GM19238 (cell line): Measurements from ENCODE around the gene EEPD1.
"Not testable (repeated sequence)": the region's sequence is repeated elsewhere in the genome, so short reads cannot be mapped to it uniquely, and the experiment has no call there.

Source experiments
- DNase-seq: peaks from one replicate; pipeline ENCODE4 v3.0.0; 2011; ENCODE audit warnings: low spot score; ENCODE audit not compliant: insufficient read length

Gene EEPD1

GRCh38 chr7:36316319-36316718 is 163.3 kb downstream of the EEPD1 start:
- DNase-seq: no peak

GRCh38 chr7:36317276-36317675 is 164.2 kb downstream of the EEPD1 start:
- DNase-seq: no peak

- no peak for DNase-seq
Observed at GRCh38 chr7:36318116-36318515, 165.1 kb downstream of the EEPD1 start.

GRCh38 chr7:36321284-36321683 is 168.2 kb downstream of the EEPD1 start:
- DNase-seq: not testable (repeated sequence)

GRCh38 chr7:36336390-36336789 is 183.3 kb downstream of the EEPD1 start:
- DNase-seq: no peak

GRCh38 chr7:36338256-36338655 is 185.2 kb downstream of the EEPD1 start:
- DNase-seq: no peak

- no peak for DNase-seq
Observed at GRCh38 chr7:36343548-36343947, 190.5 kb downstream of the EEPD1 start.

GRCh38 chr7:36344622-36345021 is 191.6 kb downstream of the EEPD1 start:
- no peak for DNase-seq

GRCh38 chr7:36346260-36346831 is 193.3 kb downstream of the EEPD1 start:
- no peak for DNase-seq

- DNase-seq: no peak
Observed at GRCh38 chr7:36348256-36348655, 195.2 kb downstream of the EEPD1 start.

GRCh38 chr7:36348771-36349170 is 195.7 kb downstream of the EEPD1 start:
- no peak for DNase-seq

- no peak for DNase-seq
Observed at GRCh38 chr7:36349626-36350025, 196.6 kb downstream of the EEPD1 start.
